ENCODE data around the gene NR6A1. TPM values are rescaled to one million over a fixed set of nuclear protein-coding genes. Genes with fewer than 3 reads are reported as not detected.
A peak's percentile ranks its signal among the peaks of the same experiment; 100 is the strongest.

Gene NR6A1
- total and polyA plus RNA-seq, 2 experiments from 2014 or later = 44.2 to 139 TPM

DNA sequence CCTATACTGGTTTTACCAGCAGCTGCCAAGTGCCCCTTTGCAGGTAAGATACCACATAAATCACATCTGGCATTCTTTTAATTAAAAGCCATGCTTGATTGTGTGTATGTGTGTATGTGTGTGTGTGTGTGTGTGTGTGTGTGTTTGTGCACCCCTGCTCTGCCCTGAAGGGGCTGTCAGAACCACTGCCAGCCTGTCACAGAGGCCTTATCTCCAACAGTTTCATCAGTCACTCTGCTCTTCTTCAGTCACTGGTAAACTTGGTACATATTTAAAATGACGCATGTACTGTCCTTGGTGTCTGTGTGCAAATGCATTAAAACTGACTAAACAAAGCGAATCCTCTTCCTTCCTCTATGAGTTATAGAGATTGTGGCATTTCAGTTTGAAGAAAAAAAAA is 244.9 kb downstream of the NR6A1 start:
- Mint-ChIP-seq H3K36me3 (ENCODE audit: low read depth) (peaks cover 49% of the 10 kb centered on the region), H3K27ac (no peak overlapping the region), H3K9me3 (no peaks in the 10 kb centered on the region), H3K4me3 (no peak overlapping the region), H3K4me1 (peaks cover 5% of the 10 kb centered on the region; the same call in 2 of the 3 replicates), H3K27me3 (ENCODE audit: insufficient read depth, low read depth, poor library complexity) (peaks cover 6% of the 10 kb centered on the region)
- DNase-seq (ENCODE audit: low spot score) (no peak), ATAC-seq (no peak)
- no peaks in the 10 kb centered on the region for H3K9me2 ChIP-seq (ENCODE audit: insufficient read depth)
- H3K36me3 ChIP-seq (ENCODE audit: insufficient read depth) = 0 out of 2 replicates have a peak, but pooled peaks cover 3% of the 10 kb centered on the region
- no peaks in the 10 kb centered on the region for H4K20me1 ChIP-seq (replicated peaks; ENCODE audit: insufficient read depth)
- no peaks in the 10 kb centered on the region for H3K4me1 ChIP-seq (ENCODE audit: insufficient read depth)
- no peak overlapping the region for H3K27ac ChIP-seq (ENCODE audit: low read depth)
- H3K4me3 ChIP-seq = no peak overlapping the region
- no peak overlapping the region for H3K4me2 ChIP-seq
- no peak overlapping the region for H2AFZ ChIP-seq
- no peaks in the 10 kb centered on the region for H3K79me2 ChIP-seq (replicated peaks; ENCODE audit: insufficient read depth)
- H3K27me3 ChIP-seq (ENCODE audit: insufficient read depth) = no peaks in the 10 kb centered on the region
- no peaks in the 10 kb centered on the region for H3F3A ChIP-seq (replicated peaks; ENCODE audit: low read depth)
- TF ChIP-seq POLR2AphosphoS5 (IDR thresholded peaks at IDR 0.05; ENCODE audit: low read depth) = no peak
- no peak for TF ChIP-seq JUNB (IDR thresholded peaks at IDR 0.05; ENCODE audit: unreplicated experiment)
- no peak for TF ChIP-seq ZNF114 (CRISPR knock-in tag; IDR thresholded peaks at IDR 0.05)
- no peak for TF ChIP-seq EZH2 (IDR thresholded peaks at IDR 0.05; ENCODE audit: low read depth, unreplicated experiment)

DNA sequence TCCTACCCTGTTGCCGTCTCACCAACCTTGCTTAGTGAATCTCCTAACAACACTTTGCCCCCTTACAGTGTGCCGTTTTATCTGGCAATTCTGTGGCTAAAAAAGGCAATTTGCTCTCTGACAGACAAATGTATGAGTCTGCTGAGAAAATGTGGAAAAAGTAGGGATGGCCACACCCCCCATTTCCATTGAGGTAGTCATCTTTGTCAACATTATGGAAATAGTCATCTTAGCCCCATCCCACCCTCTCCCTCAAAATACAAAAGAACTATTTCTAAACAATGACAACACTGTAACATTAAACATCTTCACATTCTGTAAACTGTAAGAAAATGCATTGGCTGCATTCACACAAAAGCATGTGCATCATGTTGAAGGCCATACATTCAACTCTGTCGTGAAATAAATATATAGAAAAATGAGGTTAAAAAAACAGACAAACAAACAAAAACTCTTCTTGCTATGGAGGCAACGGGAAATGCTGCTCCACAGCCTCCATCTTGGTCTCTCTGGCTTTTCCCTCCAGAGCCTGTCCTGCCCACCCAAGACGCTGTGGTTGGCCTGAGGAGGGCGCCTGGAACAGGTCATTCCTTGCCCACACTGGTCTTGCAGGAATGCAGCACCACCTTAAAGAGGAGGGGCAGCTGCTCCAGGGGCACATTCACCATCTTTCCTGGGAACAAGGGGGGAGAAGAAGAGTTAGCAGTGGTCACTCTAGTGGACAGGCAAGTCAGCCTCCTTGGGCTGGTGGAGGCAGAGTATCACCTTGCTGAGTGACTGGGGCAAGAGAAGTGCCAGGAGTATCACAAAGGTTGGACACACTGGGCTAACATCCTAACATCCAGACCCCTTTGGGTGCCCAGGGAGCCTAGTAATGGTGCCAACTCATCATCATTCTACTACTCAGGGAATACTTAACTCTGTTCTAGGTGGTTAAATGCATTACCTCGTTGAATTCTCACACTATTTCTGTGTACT is 248.7 kb downstream of the NR6A1 start:
- Histone ChIP-seq H3F3A (replicated peaks; ENCODE audit: low read depth) (no peaks in the 10 kb centered on the region; the same call in 1 of the 2 replicates), H2AFZ (no peak overlapping the region), H3K36me3 (ENCODE audit: insufficient read depth) (0 out of 2 replicates have a peak, but pooled peaks cover 7% of the 10 kb centered on the region), H3K27me3 (ENCODE audit: insufficient read depth) (no peaks in the 10 kb centered on the region), H3K4me3 (no peak overlapping the region), H3K4me1 (ENCODE audit: insufficient read depth) (no peaks in the 10 kb centered on the region), H3K9me2 (ENCODE audit: insufficient read depth) (no peaks in the 10 kb centered on the region; the same call in 1 of the 2 replicates), H3K4me2 (no peak overlapping the region), H4K20me1 (replicated peaks; ENCODE audit: insufficient read depth) (no peaks in the 10 kb centered on the region), H3K27ac (ENCODE audit: low read depth) (0 out of 2 replicates have a peak overlapping the region, but pooled peaks have one; percentile 39), H3K79me2 (replicated peaks; ENCODE audit: insufficient read depth) (no peaks in the 10 kb centered on the region)
- no peak overlapping the region for H3K27ac Mint-ChIP-seq
- TF ChIP-seq, protein P1, sequence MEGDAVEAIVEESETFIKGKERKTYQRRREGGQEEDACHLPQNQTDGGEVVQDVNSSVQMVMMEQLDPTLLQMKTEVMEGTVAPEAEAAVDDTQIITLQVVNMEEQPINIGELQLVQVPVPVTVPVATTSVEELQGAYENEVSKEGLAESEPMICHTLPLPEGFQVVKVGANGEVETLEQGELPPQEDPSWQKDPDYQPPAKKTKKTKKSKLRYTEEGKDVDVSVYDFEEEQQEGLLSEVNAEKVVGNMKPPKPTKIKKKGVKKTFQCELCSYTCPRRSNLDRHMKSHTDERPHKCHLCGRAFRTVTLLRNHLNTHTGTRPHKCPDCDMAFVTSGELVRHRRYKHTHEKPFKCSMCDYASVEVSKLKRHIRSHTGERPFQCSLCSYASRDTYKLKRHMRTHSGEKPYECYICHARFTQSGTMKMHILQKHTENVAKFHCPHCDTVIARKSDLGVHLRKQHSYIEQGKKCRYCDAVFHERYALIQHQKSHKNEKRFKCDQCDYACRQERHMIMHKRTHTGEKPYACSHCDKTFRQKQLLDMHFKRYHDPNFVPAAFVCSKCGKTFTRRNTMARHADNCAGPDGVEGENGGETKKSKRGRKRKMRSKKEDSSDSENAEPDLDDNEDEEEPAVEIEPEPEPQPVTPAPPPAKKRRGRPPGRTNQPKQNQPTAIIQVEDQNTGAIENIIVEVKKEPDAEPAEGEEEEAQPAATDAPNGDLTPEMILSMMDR (conservative IDR thresholded peaks at IDR 0.05; ENCODE audit: low read depth in 2 of 2) = peak; percentile 41 to 75
- TF ChIP-seq JUNB (IDR thresholded peaks at IDR 0.05; ENCODE audit: unreplicated experiment) = no peak
- H3K36me3 Mint-ChIP-seq (ENCODE audit: low read depth) = peaks cover 71% of the 10 kb centered on the region
- DNase-seq (ENCODE audit: low spot score) (peak; percentile 80), ATAC-seq (peak; percentile 96)
- peaks cover 13% of the 10 kb centered on the region for H3K4me1 Mint-ChIP-seq
- no peak overlapping the region for H3K4me3 Mint-ChIP-seq
- peaks cover 11% of the 10 kb centered on the region for H3K27me3 Mint-ChIP-seq (ENCODE audit: insufficient read depth, low read depth, poor library complexity)
- no peaks in the 10 kb centered on the region; the same call in 2 of the 3 replicates for H3K9me3 Mint-ChIP-seq

DNA sequence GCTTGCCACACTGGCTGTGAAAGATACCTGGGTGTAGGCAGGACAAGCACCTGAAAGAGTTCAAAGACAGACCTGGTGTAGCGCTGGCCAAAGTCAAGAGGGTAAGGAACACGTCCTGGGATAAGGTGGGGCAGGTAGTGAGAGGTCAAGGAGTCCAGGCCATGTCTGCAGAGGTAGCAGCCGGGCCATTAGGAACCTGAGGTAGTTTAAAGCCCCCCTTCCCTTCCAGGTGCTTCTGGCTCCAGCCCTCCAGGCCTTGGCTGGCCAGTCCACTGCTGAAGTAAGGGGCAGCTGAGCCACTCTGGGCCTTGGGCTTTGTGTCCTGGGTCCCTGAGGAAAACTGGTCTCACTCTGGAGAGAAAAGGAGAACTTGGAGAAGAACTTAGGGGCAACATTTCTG is 250.0 kb downstream of the NR6A1 start:
- Histone ChIP-seq H3K4me1 (ENCODE audit: insufficient read depth) (no peaks in the 10 kb centered on the region), H2AFZ (no peak overlapping the region)
- TF ChIP-seq CREB1 (CRISPR knock-in tag; IDR thresholded peaks at IDR 0.05; ENCODE audit: low read depth) = no peak

More for the DNA sequence above, 250.0 kb downstream of the NR6A1 start:
- H3K27me3 Mint-ChIP-seq (ENCODE audit: insufficient read depth, low read depth, poor library complexity) = peaks cover 18% of the 10 kb centered on the region
- Histone ChIP-seq H3K4me3 (no peak overlapping the region), H3F3A (replicated peaks; ENCODE audit: low read depth) (no peaks in the 10 kb centered on the region; the same call in 1 of the 2 replicates), H3K27ac (ENCODE audit: low read depth) (no peak overlapping the region), H4K20me1 (replicated peaks; ENCODE audit: insufficient read depth) (no peaks in the 10 kb centered on the region), H3K27me3 (ENCODE audit: insufficient read depth) (no peaks in the 10 kb centered on the region), H3K9me2 (ENCODE audit: insufficient read depth) (no peaks in the 10 kb centered on the region; the same call in 1 of the 2 replicates), H3K79me2 (replicated peaks; ENCODE audit: insufficient read depth) (no peaks in the 10 kb centered on the region), H3K36me3 (ENCODE audit: insufficient read depth) (0 out of 2 replicates have a peak, but pooled peaks cover 7% of the 10 kb centered on the region), H3K4me2 (no peak overlapping the region)
- no peaks in the 10 kb centered on the region; the same call in 2 of the 3 replicates for H3K9me3 Mint-ChIP-seq
- no peak for DNase-seq (ENCODE audit: low spot score)
- H3K36me3 Mint-ChIP-seq (ENCODE audit: low read depth) = peaks cover 61% of the 10 kb centered on the region
- no peak overlapping the region; the same call in 1 of the 2 replicates for H3K27ac Mint-ChIP-seq
- peaks cover 13% of the 10 kb centered on the region for H3K4me1 Mint-ChIP-seq
- no peak overlapping the region for H3K4me3 Mint-ChIP-seq
- no peak for ATAC-seq
